Fibroblast of skin of scalp (primary cell): ENCODE results near the gene SKA1. TPM values are rescaled to one million over a fixed set of nuclear protein-coding genes. Genes with fewer than 3 reads are reported as not detected.

Source experiments
- DNase-seq: peaks from one replicate; pipeline ENCODE4 v3.0.0-alpha.2; 2013
- polyA plus RNA-seq, 2 experiments: library from polyadenylated mRNA; unstranded; fragments of 120-200 nt; gene quantifications; one replicate each; pipeline ENCODE4 v1.2.1, GENCODE V29; 2013; ENCODE audit not compliant: insufficient read length in 2 of 2

SKA1 gene
- polyA plus RNA-seq (2013, experiment 1 of 2; ENCODE audit: insufficient read length) = 9.6 TPM
- polyA plus RNA-seq (2013, experiment 2 of 2; ENCODE audit: insufficient read length) = 10.0 TPM

- peak; percentile 93 for DNase-seq
These were observed at the start of gene SKA1 for GRCh38 chr18:50374753-50375391. Gene SKA1 (plus strand): TSS chr18:50375046. CDS start chr18:50375831, 785 bp downstream.

- no peak for DNase-seq
These were observed 46.9 kb upstream of the SKA1 start for GRCh38 chr18:50327983-50328382.

GRCh38 chr18:50330176-50330575, 44.7 kb upstream of the SKA1 start:
- no peak for DNase-seq

GRCh38 chr18:50331691-50332090, 43.2 kb upstream of the SKA1 start:
- DNase-seq = no peak

GRCh38 chr18:50334546-50335152, 40.2 kb upstream of the SKA1 start:
- DNase-seq = no peak

GRCh38 chr18:50338122-50338521, 36.7 kb upstream of the SKA1 start:
- no peak for DNase-seq

GRCh38 chr18:50338715-50339114, 36.1 kb upstream of the SKA1 start:
- no peak for DNase-seq

GRCh38 chr18:50340078-50340477, 34.8 kb upstream of the SKA1 start:
- no peak for DNase-seq

GRCh38 chr18:50341443-50341842, 33.4 kb upstream of the SKA1 start:
- no peak for DNase-seq

- DNase-seq = no peak
These were observed 24.1 kb upstream of the SKA1 start for GRCh38 chr18:50350699-50351098.

GRCh38 chr18:50356036-50356945, 18.6 kb upstream of the SKA1 start:
- no peak for DNase-seq

- DNase-seq = no peak
These were observed 16.0 kb upstream of the SKA1 start for GRCh38 chr18:50358844-50359243.

GRCh38 chr18:50359806-50360205, 15.0 kb upstream of the SKA1 start:
- DNase-seq = no peak

GRCh38 chr18:50360611-50361010, 14.2 kb upstream of the SKA1 start:
- DNase-seq = no peak

GRCh38 chr18:50369672-50370071, 5.2 kb upstream of the SKA1 start:
- no peak for DNase-seq

GRCh38 chr18:50372743-50373142, 2.1 kb upstream of the SKA1 start:
- DNase-seq = no peak

- no peak for DNase-seq
These were observed 1.2 kb upstream of the SKA1 start for GRCh38 chr18:50373561-50374219.

GRCh38 chr18:50374220-50374752, 560 bp upstream of the SKA1 start:
- no peak for DNase-seq

GRCh38 chr18:50377061-50377798, 2.4 kb downstream of the SKA1 start:
- DNase-seq = no peak

GRCh38 chr18:50388988-50389387, 14.1 kb downstream of the SKA1 start:
- DNase-seq = no peak

- no peak for DNase-seq
These were observed 19.0 kb downstream of the SKA1 start for GRCh38 chr18:50393802-50394201.

- no peak for DNase-seq
These were observed 20.2 kb downstream of the SKA1 start for GRCh38 chr18:50395093-50395492.
